ENCODE results near the gene C6orf62. TPM values are rescaled to one million over a fixed set of nuclear protein-coding genes. Genes with fewer than 3 reads are reported as not detected.
"Not testable (repeated sequence)": the region's sequence is repeated elsewhere in the genome, so short reads cannot be mapped to it uniquely, and the experiment has no call there.

The C6orf62 gene
- 126 and 137 TPM in 2 replicates for total RNA-seq

- peak within 1 kb of the TSS; percentile 95 for H3K4me3 ChIP-seq (ENCODE audit: low read depth, low read length)
- no peak for TF ChIP-seq CTCF (IDR thresholded peaks at IDR 0.05; ENCODE audit: insufficient read depth, low read length, poor library complexity, severe bottlenecking)
- no peaks in the 10 kb centered on the region for H3K27me3 ChIP-seq (ENCODE audit: control insufficient read depth, insufficient read depth, low read length)
- no peak for DNase-seq (ENCODE audit: low read depth)
- H3K36me3 ChIP-seq (ENCODE audit: control insufficient read depth, insufficient read depth, low read length) = no peaks in the 10 kb centered on the region
These were observed at the start of gene C6orf62 for GRCh38 chr6:24719125-24719971. Gene C6orf62, minus strand, starts transcription at chr6:24719154. Its CDS starts 486 bp downstream, at chr6:24718668.

- H3K27me3 ChIP-seq (ENCODE audit: control insufficient read depth, insufficient read depth, low read length) = no peaks in the 10 kb centered on the region
- TF ChIP-seq CTCF (IDR thresholded peaks at IDR 0.05; ENCODE audit: insufficient read depth, low read length, poor library complexity, severe bottlenecking) = no peak
- no peak overlapping the region for H3K4me3 ChIP-seq (ENCODE audit: low read depth, low read length)
- no peak for DNase-seq (ENCODE audit: low read depth)
- no peaks in the 10 kb centered on the region for H3K36me3 ChIP-seq (ENCODE audit: control insufficient read depth, insufficient read depth, low read length)
These were observed 49.4 kb upstream of the C6orf62 start for GRCh38 chr6:24768361-24768760.

GRCh38 chr6:24766680-24767462 lies 47.9 kb upstream of the C6orf62 start:
- no peaks in the 10 kb centered on the region for H3K36me3 ChIP-seq (ENCODE audit: control insufficient read depth, insufficient read depth, low read length)
- H3K4me3 ChIP-seq (ENCODE audit: low read depth, low read length) = no peak overlapping the region
- H3K27me3 ChIP-seq (ENCODE audit: control insufficient read depth, insufficient read depth, low read length) = no peaks in the 10 kb centered on the region
- TF ChIP-seq CTCF (IDR thresholded peaks at IDR 0.05; ENCODE audit: insufficient read depth, low read length, poor library complexity, severe bottlenecking) = peak; percentile 33
- no peak for DNase-seq (ENCODE audit: low read depth)

- DNase-seq (ENCODE audit: low read depth); H3K36me3 ChIP-seq (ENCODE audit: control insufficient read depth, insufficient read depth, low read length); H3K27me3 ChIP-seq (ENCODE audit: control insufficient read depth, insufficient read depth, low read length); H3K4me3 ChIP-seq (ENCODE audit: low read depth, low read length): not testable (repeated sequence)
These were observed 47.0 kb upstream of the C6orf62 start for GRCh38 chr6:24765968-24766367.

GRCh38 chr6:24764833-24765828 lies 46.2 kb upstream of the C6orf62 start:
- H3K36me3 ChIP-seq (ENCODE audit: control insufficient read depth, insufficient read depth, low read length); H3K27me3 ChIP-seq (ENCODE audit: control insufficient read depth, insufficient read depth, low read length); DNase-seq (ENCODE audit: low read depth); H3K4me3 ChIP-seq (ENCODE audit: low read depth, low read length): not testable (repeated sequence)

- H3K36me3 ChIP-seq (ENCODE audit: control insufficient read depth, insufficient read depth, low read length) = no peaks in the 10 kb centered on the region
- DNase-seq (ENCODE audit: low read depth) = no peak
- no peak overlapping the region for H3K4me3 ChIP-seq (ENCODE audit: low read depth, low read length)
- no peaks in the 10 kb centered on the region for H3K27me3 ChIP-seq (ENCODE audit: control insufficient read depth, insufficient read depth, low read length)
- TF ChIP-seq CTCF (IDR thresholded peaks at IDR 0.05; ENCODE audit: insufficient read depth, low read length, poor library complexity, severe bottlenecking) = no peak
These were observed 44.6 kb upstream of the C6orf62 start for GRCh38 chr6:24763578-24763977.

Data from kidney epithelial cell (primary cell).